Stimulated activated CD4-positive, alpha-beta T cell treated with anti-CD3 and anti-CD28 coated beads, Interleukin-4, amount 100 ng/mL, for 48 hours (primary cell): Measurements from ENCODE around the gene TCEA2.

Experiments used
- DNase-seq, 2 donors: peaks; one replicate each; pipeline ENCODE4 v3.0.0-alpha.2; 2020; ENCODE audit warnings: low read depth in 2 of 2

The TCEA2 gene

DNA sequence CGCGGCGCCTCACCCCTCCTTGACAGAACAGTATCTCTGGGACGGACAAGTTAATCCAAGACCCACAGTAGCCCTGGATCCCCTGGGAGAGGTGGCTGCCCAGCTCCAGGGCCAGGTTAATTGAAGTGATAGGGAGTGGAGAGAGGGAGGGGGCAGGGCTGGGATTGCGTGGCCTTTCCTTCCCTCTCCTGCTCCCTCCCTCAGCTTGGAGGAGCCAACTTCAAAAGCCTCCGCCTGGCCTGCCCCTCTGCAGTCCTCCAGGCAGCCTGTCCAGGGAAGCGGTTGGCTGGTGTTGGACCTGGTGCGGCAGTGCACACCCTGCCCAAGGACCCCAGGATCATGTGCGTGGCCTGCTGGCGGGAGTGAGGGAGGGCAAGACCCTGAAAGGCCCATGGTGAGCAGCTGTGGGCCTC is 27.1 kb upstream of the TCEA2 start, which contains the start of gene C20orf204:
Gene C20orf204, plus strand, starts transcription at position 250 of the 413 bp plus-strand sequence. Its CDS starts 142 bp downstream, at position 392.
- no peak for DNase-seq

- DNase-seq: no peak
Measured at GRCh38 chr20:64036346-64037198, 26.4 kb upstream of the TCEA2 start.

- no peak for DNase-seq
Measured at GRCh38 chr20:64037199-64037497, 25.9 kb upstream of the TCEA2 start.

GRCh38 chr20:64037498-64038213 is 25.3 kb upstream of the TCEA2 start:
- no peak for DNase-seq

DNA sequence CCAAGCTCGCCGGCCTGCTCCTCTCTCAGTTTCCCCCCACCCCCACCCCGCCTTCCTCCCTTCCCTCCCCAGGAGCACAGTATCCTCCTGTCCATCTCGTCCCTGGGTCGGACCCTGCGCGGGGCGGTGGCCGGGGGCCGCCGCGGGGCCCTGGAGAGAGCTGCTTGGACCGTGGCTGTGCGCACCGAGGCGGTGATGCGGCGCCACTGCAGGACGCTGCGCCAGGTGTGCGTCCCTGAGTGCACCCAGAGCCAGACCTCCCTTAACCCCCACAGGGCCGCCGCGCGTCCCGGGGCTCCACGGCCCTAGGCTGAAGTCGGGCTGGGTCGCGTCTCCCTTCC is 24.8 kb upstream of the TCEA2 start:
- DNase-seq: no peak

- DNase-seq: peak; percentile 71
Measured at GRCh38 chr20:64038565-64039292, 24.3 kb upstream of the TCEA2 start.

DNA sequence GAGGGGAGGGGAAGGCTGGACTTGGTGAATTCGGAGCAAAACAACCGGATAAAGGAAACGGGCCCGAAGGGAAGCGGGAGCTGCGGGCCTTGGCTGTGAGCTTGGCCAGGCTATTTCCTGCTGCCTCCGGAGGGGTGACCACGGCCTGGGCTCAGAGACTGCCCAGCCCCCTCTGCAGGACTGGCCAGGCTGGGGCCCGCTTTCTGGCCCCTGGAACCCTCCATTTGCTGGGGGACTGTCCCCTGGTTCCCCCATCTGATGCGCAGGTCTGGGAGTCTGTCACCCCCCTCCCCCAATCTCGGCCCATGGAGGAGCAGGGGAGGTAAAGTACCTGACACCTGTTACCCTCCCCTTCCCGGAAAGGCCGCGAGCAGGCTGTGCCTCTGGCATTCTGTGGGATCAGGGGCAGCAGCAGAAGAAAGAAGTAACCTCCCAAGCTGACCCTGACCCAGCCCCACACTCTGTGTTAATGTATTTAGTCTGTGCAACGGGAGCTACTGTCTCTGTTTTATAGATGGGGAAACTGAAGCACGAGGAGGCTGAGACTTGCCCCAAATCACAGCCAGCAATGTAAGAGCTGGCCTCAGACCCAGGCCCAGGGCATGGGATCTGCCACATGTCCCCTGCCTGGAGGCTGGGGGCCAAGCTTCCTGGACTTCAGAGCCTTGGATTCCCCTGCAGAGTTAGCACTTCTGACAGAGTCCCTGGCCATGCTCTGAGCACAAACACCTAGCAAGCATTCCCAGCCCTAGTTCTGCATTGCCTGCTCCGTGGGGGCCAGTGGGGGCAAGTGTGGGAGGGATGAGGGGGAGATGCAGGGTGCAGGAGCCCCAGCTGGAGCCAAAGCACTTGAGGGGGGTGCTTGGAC is 23.5 kb upstream of the TCEA2 start:
- DNase-seq: no peak

DNA sequence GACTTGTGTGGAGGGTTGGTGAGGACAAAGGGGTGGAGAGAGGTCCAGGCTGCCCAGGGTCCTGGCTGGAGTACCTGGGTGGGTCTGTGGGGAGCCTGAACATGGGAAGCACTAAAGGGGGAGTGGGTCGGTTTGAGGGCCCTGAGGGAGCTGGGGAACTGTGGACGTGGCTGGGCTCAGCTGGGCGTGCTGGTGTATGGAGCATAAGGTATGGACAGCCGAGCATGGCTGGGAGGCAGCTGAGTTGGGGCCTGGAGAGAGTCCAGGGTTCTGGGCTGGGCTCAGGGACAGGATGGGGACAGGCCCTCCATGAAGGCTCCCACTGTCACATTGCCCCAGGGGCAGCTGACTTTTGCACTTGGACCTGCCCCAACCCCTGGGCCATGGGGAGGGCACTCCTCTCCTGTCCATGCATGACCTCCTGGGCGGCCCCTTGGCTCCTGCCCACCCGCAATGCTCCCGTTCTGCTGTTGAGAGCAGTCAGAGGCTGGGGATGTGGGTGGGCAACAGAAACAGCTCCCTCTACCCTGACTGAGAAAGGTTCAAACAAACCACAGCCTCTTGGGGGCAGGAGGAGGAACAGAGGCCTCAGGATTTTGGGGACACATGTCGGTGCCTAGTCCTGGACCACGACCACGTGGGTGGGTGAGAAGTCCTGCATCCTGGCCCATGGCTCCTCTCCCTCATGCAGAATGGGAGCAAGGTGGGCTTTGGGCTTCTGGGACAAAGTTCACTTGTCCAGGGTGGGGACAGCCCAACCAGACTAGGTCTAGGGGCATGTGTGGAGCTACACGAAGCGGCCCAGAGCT is 22.6 kb upstream of the TCEA2 start:
- DNase-seq: no peak

- no peak for DNase-seq
Measured at GRCh38 chr20:64041040-64041780, 21.8 kb upstream of the TCEA2 start.

- no peak for DNase-seq
Measured at GRCh38 chr20:64041781-64042053, 21.3 kb upstream of the TCEA2 start.

- no peak for DNase-seq
Measured at GRCh38 chr20:64042054-64042781, 20.8 kb upstream of the TCEA2 start.

DNA sequence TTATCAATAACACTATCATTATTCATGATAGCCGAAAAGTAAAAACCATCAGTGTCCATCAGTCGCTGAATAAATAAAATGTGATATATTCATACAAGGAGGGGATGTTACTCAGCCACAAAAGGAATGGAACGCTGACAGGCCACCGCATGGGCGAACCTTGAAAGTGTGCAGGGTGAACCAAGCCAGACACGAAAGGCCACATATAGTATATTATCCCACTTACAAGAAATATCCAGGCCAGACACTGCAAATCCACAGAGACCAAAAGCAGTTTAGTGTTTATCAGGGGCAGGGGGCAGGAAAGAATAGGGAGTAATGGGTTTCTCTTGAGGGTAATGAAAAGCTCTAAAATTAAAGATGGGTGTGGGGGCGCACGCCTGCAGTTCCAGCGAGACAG is 19.2 kb upstream of the TCEA2 start:
- no peak for DNase-seq

DNA sequence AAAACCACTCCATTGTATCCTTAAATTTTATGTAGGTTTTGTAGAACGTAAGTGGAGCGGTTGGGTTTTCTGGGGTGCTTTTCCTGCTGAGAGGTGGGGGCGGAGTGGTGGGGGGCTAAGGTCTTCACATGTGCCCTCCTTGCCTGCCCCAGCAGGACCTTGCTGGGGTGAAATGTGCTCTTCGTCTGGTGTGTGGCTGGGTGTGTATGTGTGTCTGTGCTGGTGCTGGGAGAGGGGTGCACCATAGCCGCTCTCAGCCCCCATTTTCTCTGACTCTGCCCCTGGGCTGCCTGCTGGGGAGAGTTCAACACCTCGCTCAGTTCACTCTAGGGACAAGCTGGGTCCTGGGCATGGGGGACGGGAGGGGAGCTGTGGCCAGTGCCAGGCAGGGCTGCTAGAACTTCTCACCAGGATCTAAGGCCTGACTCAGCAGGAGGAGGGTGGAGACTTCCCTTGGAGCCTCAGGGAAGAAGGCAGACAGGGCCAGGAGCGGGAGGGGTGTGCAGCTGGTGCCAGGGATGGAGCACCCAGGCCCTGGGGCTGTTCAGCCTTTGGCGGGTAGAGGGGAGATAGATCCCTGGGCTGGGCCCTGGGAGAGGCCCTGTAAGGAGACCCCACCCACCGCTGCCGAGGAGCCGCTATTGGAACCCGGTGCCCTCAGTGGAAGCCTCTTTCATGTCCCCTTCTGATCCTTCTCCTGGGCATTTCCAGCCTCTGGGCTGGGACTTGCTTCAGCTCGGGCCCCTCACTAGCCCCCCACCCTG is 18.3 kb upstream of the TCEA2 start:
- DNase-seq: no peak

GRCh38 chr20:64045346-64046011 is 17.5 kb upstream of the TCEA2 start:
- no peak for DNase-seq

GRCh38 chr20:64047046-64047389 is 16.0 kb upstream of the TCEA2 start:
- no peak for DNase-seq

DNA sequence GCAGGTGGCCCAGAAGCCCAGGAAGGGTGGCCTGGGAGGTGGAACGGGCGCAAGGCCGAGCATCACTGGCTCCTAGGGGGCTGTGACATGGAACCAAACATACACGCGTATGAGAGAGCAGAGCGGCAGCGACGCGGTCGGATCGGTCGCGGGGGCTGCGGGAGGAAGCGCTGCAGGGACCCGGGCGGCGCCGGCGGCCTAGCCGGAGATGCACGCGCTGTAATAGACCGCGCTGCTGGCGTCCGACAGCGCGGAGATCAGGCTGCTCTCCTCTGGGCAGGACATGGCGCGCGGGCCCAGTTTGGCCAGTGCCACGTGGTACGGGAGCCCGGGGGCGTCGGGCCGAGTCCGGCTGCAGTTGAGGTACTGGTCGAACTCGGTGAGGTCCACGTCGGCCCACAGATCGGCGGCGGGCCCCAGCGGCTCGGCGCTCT is 15.0 kb upstream of the TCEA2 start:
- DNase-seq: no peak

DNA sequence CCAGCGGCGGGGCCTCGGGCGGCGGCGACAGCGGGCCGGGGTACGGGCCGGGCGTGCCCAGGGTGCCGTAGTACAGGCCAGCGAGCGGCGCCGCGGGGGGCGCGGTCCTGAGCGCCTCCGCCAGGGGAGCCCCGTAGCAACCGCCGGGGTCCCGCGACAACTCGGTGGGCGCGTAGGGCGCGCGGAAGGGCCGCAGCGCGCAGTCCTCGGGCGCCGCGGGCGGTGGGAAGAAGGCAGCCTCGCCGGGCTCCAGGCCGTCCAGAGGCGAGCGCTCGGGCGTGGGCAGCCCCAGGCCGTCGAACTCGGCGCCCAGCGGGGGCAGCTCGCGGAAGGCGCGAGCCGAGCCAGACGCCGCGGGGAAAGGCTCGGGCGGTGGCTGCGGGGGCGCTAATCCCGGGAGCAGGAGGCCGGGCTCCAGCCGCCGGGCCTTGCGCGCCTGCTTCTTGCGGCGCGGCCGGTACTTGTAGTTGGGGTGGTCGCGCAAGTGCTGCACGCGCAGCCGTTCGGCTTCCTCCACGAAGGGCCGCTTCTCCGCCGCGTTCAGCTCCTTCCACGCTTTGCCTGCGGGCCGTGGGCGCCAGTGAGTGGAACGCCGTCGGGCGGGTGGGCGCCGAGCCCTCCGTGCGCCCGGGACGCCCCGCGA is 14.5 kb upstream of the TCEA2 start:
- DNase-seq: no peak
